HL-60/S4 treated with retinoic acid at 250 ng/mL for 4 days and 3 days (cell line): ENCODE measurements around the gene NCKAP5.

Source experiments
- in situ Hi-C: fragments of 300-500 bp; cut with MboI; formaldehyde crosslinking; loops from 2 replicates; pipeline ENCODE4 v1.7.0; 2022; ENCODE audit warnings: low sequenced_read_pairs

NCKAP5 gene

GRCh38 chr2:133432778-133433177 lies 135.5 kb downstream of the NCKAP5 start:
- in situ Hi-C loops = no loop called here

GRCh38 chr2:133431289-133431688 lies 137.0 kb downstream of the NCKAP5 start:
- in situ Hi-C loops = no loop called here

- in situ Hi-C loops = no loop called here
Observed at GRCh38 chr2:133426791-133427190, 141.5 kb downstream of the NCKAP5 start.

- in situ Hi-C loops = no loop called here
Observed at GRCh38 chr2:133425612-133426011, 142.7 kb downstream of the NCKAP5 start.

- in situ Hi-C loops = no loop called here
Observed at GRCh38 chr2:133424876-133425275, 143.4 kb downstream of the NCKAP5 start.

- in situ Hi-C loops = no loop called here
Observed at GRCh38 chr2:133422931-133423351, 145.3 kb downstream of the NCKAP5 start.

- in situ Hi-C loops = no loop called here
Observed at GRCh38 chr2:133421516-133422324, 146.5 kb downstream of the NCKAP5 start.

GRCh38 chr2:133420788-133421187 lies 147.5 kb downstream of the NCKAP5 start:
- in situ Hi-C loops = no loop called here

- in situ Hi-C loops = no loop called here
Observed at GRCh38 chr2:133418671-133419070, 149.6 kb downstream of the NCKAP5 start.

GRCh38 chr2:133418021-133418420 lies 150.2 kb downstream of the NCKAP5 start:
- in situ Hi-C loops = no loop called here

GRCh38 chr2:133417415-133417814 lies 150.8 kb downstream of the NCKAP5 start:
- in situ Hi-C loops = no loop called here

- in situ Hi-C loops = no loop called here
Observed at GRCh38 chr2:133416736-133417135, 151.5 kb downstream of the NCKAP5 start.

GRCh38 chr2:133416146-133416545 lies 152.1 kb downstream of the NCKAP5 start:
- in situ Hi-C loops = no loop called here

- in situ Hi-C loops = no loop called here
Observed at GRCh38 chr2:133415210-133415876, 152.9 kb downstream of the NCKAP5 start.

- in situ Hi-C loops = no loop called here
Observed at GRCh38 chr2:133414486-133415209, 153.6 kb downstream of the NCKAP5 start.

- in situ Hi-C loops = no loop called here
Observed at GRCh38 chr2:133413863-133414262, 154.4 kb downstream of the NCKAP5 start.

- in situ Hi-C loops = no loop called here
Observed at GRCh38 chr2:133412694-133413093, 155.6 kb downstream of the NCKAP5 start.

GRCh38 chr2:133411857-133412256 lies 156.4 kb downstream of the NCKAP5 start:
- in situ Hi-C loops = no loop called here

GRCh38 chr2:133411101-133411500 lies 157.2 kb downstream of the NCKAP5 start:
- in situ Hi-C loops = no loop called here

GRCh38 chr2:133409581-133410285 lies 158.5 kb downstream of the NCKAP5 start:
- in situ Hi-C loops = no loop called here

- in situ Hi-C loops = no loop called here
Observed at GRCh38 chr2:133408671-133409070, 159.6 kb downstream of the NCKAP5 start.
